GM19240 (cell line): ENCODE measurements around the gene CNKSR3.

Source experiments
- DNase-seq: peaks from one replicate; pipeline ENCODE4 v3.0.0; 2011; ENCODE audit warnings: low spot score; ENCODE audit not compliant: insufficient read length

CNKSR3 gene

GRCh38 chr6:154479771-154480639, 30.5 kb downstream of the CNKSR3 start:
- no peak for DNase-seq

DNA sequence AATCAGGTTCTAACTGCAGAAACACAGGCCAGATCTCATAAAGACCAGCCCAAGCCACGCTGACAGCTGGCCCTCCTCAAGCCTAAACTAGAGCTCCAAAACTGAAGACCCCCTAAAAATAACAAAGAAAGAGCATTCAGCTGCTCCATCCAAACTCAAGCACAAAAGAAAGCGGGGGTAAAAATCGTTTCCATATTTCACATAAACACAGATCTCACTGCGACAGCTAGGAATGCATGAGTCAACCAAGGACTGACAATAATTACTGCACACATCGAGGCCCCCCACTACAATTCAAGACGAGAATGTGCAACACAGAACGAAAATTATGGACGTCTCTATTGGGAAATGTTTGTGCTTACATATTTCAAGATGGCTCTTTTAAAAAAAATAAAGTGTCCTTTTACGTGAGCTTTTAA, 31.1 kb downstream of the CNKSR3 start:
- DNase-seq, result no peak

GRCh38 chr6:154478701-154479060, 31.8 kb downstream of the CNKSR3 start:
- DNase-seq, result no peak

- no peak for DNase-seq
These were observed 32.3 kb downstream of the CNKSR3 start for GRCh38 chr6:154478021-154478700.

GRCh38 chr6:154476494-154476893, 34.0 kb downstream of the CNKSR3 start:
- DNase-seq, result no peak

DNA sequence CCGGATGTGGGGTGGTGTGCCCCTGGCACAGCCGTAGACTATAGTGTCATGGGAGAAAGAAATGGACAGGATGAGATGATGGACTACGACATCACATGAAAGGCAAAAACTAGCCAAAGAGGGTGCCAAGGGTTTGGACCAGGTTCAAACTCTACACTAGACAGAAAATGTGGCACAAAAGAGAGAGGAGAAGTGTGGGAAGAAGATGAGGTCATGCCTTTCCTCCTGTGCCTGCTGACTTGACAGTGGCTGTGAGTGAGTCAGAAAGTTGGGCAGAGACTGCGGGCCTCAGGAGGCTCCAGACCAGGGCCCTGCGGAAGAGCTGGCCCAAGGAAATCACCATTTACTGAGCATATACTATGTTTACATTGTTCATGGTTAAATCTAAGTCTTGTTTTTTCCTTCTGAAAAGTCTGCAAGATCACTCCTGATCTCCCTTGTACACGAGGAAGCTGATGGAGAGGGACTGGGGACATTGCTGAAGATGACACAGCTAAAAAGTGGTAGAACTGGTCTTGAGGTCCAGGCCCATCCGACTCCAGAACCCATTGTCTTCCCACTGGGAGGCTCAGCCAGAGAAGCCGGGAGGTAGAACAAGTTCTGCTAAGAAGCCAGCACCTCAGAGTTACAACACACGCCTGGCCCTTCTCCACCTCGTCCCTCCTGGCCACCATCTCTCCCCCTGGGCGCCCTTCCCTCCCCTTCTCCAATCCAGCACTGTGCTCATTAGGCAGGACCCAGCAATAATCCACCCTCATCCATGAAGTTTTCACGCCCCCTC, 35.6 kb downstream of the CNKSR3 start:
- no peak for DNase-seq

DNA sequence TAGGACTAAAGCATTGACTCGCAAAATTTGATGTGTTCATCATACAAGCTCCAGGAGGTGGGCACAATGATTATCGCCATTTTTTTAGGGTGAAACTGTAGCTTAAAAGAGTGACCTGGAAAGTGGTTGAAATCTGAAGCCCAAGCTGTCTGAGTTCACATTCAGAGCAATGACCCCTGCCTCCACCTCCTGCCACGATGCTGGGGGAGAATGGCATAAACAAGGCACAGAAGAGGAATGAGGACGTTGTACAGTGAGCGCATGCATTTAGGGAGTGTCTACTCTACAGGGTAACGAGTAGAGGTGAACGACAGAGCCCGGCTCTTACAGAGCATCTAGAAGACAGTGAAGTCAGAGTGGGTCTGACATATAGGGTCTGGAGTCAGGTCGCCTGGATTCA, 37.2 kb downstream of the CNKSR3 start:
- no peak for DNase-seq

DNA sequence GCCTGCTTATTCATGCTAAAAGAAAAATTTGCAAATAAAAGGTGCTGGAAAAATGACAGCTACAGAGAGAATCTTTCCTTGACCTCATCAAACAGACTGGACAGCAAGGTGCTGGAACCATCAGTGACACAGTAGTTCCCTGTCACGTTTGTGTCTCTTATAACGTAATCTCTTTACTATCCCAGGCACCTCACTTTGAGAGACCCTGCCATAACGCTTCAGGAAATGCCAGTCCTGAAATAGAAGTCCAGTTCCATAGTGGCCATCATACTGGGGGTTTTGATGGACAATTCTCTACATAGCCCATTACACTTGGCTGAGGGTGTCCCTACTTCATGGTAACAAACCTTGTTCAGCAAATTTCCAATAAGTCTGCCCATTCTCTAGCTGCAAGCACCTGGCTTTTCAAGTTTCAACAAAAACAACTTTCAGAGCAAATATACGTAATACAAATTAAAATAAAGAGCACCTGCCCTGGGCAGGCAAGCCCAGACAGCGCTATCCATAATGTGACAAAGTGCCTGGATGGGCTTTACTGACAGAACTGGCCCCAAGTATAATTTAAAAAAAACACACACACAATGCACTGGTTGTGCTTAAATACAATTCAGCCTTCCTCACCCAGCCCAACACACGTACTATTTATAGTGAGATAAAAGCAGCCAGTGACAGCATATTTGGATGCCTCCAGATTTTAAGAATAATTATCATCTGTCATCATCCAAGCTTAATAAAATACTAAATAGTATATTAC, 38.7 kb downstream of the CNKSR3 start:
- no peak for DNase-seq

GRCh38 chr6:154469306-154469935, 41.1 kb downstream of the CNKSR3 start:
- no peak for DNase-seq

DNA sequence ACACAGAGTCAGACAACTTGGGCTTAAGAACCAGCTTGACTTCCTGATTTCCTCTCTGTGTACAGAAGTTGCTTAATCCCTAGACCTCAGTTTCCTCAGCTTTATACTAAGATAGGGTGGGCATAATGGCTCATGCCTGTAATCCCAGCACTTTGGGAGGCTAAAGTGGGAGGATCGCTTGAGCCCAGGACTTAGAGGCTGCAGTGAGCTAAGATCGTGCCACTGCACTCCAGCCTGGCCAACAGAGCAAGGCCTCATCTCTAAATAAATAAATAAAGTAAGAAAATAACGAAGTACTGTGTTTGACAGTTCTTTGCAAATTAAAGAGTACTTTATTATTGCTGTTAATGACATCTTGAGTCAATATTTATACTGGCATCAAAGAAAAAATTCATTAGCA, 41.7 kb downstream of the CNKSR3 start:
- DNase-seq, result no peak

GRCh38 chr6:154466971-154467679, 43.4 kb downstream of the CNKSR3 start:
- no peak for DNase-seq

DNA sequence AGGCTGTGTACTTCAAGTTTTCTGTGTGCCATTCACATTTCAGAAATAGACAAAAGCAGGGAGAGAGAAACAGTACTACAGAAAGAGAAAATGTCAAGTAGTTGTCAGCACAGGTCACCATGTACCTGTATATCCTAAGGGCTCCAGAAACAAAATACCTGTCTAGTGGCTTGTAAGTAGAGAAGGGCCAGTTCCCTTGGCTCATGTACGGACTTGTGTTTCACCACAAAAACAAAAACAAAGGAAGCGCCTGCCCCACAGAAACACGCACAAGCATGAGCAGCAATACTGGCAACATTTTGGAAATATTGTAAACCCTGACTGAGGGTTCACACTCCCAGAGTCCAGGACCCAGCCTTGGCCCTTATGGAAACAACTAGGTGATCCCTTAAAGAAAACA, 44.3 kb downstream of the CNKSR3 start:
- no peak for DNase-seq

- no peak for DNase-seq
These were observed 46.7 kb downstream of the CNKSR3 start for GRCh38 chr6:154463573-154464419.

DNA sequence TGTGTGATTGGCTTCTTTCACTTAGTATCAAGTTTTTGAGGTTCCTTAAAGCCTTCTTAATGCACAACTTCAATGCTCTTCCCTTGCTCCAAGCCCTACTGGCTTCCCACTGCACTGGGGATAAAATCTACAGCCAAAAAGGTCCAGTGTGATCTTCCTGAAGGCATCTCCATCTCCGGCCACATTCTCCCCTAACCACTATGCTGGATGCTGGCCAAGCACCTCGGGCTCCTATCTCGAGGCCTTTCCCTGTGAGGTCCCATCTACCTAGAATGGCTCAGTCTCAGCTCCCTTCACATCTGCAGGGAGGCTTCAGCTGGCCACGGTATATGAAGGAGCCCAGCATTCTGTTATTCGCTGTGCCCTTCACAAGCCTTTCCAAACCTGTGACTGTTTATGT, 48.1 kb downstream of the CNKSR3 start:
- no peak for DNase-seq

GRCh38 chr6:154461348-154461747, 49.1 kb downstream of the CNKSR3 start:
- no peak for DNase-seq

- no peak for DNase-seq
These were observed 50.0 kb downstream of the CNKSR3 start for GRCh38 chr6:154460306-154461071.

GRCh38 chr6:154459513-154459912, 51.0 kb downstream of the CNKSR3 start:
- no peak for DNase-seq
